ENCODE data around the gene NUP93.

The NUP93 gene

DNA sequence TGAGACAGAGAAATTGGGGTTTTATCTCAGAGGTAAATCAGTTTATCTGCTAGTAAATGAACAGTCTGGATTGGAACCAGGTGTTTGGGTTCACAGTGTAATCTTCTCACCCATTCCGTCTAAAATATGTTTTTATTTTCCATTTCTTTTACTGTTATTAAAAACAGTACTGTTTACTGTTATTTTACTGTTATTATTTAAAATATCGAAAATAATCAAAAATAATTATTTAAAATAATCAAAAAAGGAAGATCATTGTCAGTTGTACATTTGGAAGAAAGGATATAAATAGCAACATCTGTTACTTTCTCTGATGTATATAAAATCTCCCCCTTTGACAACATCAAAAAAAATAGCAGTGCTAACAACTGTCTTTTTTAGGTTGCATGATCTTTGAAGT is 11.5 kb downstream of the NUP93 start:
- no peak for TF ChIP-seq CTCF (IDR thresholded peaks at IDR 0.05)

GRCh38 chr16:56742030-56742984 is 12.4 kb downstream of the NUP93 start:
- TF ChIP-seq CTCF (IDR thresholded peaks at IDR 0.05): no peak

GRCh38 chr16:56743840-56744239 is 13.9 kb downstream of the NUP93 start:
- no peak for TF ChIP-seq CTCF (IDR thresholded peaks at IDR 0.05)

DNA sequence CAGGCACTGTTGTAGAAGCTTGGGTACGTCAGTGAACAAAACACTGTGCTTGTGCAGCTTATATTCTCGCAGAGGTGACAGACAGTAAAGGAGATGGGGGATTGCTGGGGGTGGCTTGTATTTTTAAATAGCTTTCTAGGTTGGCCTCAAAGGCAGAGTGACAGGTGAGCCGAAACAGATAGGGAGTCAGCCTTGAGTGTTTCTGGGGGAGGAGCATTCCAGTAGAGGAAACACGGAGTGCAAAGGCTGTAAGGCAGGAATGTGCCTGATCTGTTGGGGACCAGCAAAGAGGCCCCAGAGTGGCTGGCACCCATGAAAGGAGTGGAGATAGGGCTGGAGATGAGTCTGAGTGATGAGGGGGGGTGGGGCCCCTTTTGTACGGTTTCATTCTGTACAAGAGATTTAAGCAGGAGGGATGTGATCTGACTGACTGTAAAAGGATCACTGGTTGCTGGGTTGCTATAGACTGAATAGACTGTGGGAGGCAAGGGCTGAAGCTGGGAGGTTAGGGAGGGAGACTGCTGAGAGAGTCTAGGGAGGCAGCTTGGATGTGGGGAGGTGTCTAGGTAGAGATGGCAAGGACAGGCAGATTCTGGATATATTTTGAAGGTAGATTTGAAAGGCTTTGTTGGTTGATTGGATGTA is 15.2 kb downstream of the NUP93 start:
- TF ChIP-seq CTCF (IDR thresholded peaks at IDR 0.05): no peak

DNA sequence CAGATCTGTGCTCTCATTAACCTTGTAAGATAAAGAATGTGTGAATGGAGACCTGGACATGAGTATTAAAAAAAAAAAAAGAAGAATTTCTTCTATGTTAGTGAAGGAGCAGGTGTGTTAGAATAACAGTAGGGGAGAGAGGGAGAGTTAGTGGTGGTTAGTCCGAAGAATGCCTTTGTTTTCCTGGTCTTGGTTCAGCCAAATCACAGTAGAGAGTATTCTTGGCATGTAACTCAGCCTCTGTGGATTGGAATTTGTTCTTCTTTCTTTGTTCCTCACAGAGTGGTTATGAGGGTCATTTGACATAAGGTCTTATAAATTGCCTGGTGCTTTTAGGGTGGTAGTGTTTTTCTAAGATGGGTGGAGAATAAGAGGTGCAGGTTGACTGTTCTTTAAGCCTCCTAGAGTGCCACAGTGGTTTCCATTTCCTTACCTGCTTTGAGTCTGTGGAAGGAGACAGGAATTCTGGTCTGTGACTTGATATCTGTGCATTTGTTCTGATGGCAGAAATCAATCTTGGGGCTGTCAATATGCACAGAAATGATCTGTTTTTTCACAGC is 17.6 kb downstream of the NUP93 start:
- no peak for TF ChIP-seq CTCF (IDR thresholded peaks at IDR 0.05)

- TF ChIP-seq CTCF (IDR thresholded peaks at IDR 0.05): no peak
Observed at GRCh38 chr16:56748191-56748590, 18.3 kb downstream of the NUP93 start.

DNA sequence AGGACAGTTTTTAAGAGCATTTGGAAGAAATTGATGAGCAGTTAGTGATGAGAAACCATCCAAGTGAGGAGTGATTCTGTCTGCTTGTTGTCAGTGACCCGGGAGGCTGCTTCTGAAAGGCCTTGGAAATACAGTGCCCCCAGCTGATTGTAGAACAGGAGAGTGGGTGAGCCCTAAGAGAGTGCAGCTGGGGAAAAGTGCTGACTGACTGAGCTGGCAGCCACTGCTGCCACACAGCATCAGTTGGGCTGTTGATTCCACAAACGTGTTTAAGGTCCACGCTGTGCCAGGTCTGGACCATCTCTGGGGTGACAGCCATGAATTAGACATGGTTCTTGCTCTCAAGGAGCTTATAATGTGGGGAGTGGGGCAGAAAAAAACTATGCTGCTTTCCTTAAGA is 18.9 kb downstream of the NUP93 start:
- TF ChIP-seq CTCF (IDR thresholded peaks at IDR 0.05): no peak
